Mammary epithelial cell (primary cell): ENCODE measurements around the gene MAGI1.

Source experiments
- EZH2 ChIP-seq: IDR thresholded peaks from 2 replicates; pipeline ENCODE4 v1.6.1; 2012; ENCODE audit warnings: low read length, inconsistent platforms, borderline replicate concordance
- TF ChIP-seq, protein P1 (sequence below), 2 donors: IDR thresholded peaks in 1 of 2; conservative IDR thresholded peaks in 1 of 2; 2 replicates each; pipeline ENCODE4 v1.5.1; 2011 to 2012; ENCODE audit warnings: inconsistent platforms in 2 of 2, low read length in 2 of 2, mild to moderate bottlenecking in 2 of 2, control low read depth in 1 of 2, low read depth in 1 of 2; ENCODE audit not compliant: insufficient read depth in 1 of 2; ENCODE audit errors: extremely low read depth in 1 of 2

DNA sequence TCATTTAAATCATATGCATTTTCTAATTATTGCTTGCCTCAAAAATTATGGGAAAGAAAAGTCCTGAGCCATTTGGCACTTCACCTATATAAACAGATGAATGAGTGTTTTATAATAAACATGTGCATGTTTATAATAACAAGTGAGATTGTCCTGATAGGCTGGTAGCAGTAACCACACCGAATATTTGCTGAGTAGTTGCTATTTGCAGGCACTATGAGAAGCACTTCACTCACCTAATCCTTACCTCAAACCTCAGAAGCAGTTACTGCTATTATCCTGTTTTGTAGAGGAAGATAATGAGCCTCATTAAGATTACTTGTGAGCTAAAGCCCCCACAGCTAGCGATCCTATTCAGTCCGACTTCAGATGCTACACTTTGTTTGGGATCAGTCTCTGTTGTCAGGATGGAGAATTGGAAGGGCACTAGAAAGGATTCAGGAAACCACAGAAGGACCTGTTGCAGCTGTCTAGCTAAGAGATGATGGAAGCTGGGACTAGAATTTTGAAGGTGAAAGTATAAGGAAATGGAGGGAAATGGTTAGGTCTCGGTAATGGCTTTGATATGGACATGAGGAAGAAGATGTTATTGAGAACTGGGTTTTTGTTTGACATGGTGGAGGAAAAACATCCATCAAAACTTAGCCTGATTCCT lies 28.4 kb upstream of the MAGI1 start:
- TF ChIP-seq EZH2: no peak
- TF ChIP-seq, protein P1, sequence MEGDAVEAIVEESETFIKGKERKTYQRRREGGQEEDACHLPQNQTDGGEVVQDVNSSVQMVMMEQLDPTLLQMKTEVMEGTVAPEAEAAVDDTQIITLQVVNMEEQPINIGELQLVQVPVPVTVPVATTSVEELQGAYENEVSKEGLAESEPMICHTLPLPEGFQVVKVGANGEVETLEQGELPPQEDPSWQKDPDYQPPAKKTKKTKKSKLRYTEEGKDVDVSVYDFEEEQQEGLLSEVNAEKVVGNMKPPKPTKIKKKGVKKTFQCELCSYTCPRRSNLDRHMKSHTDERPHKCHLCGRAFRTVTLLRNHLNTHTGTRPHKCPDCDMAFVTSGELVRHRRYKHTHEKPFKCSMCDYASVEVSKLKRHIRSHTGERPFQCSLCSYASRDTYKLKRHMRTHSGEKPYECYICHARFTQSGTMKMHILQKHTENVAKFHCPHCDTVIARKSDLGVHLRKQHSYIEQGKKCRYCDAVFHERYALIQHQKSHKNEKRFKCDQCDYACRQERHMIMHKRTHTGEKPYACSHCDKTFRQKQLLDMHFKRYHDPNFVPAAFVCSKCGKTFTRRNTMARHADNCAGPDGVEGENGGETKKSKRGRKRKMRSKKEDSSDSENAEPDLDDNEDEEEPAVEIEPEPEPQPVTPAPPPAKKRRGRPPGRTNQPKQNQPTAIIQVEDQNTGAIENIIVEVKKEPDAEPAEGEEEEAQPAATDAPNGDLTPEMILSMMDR (conservative IDR thresholded peaks at IDR 0.05 in 1 of 2, IDR thresholded peaks at IDR 0.05 in 1 of 2; ENCODE audit: extremely low read depth in 1 of 2, insufficient read depth in 1 of 2, low read depth in 1 of 2, low read length in 2 of 2): no peak
